OCI-LY7 (cell line): ENCODE results near the gene SLCO4C1.
"Not testable (repeated sequence)": the region's sequence is repeated elsewhere in the genome, so short reads cannot be mapped to it uniquely, and the experiment has no call there.

ENCODE experiments used
- EZH2phosphoT487 ChIP-seq: fragments of 200-600 bp; sonication (generic); IDR thresholded peaks from 2 replicates; pipeline ENCODE4 v1.6.1; 2018; ENCODE audit warnings: low read depth, borderline replicate concordance, mild to moderate bottlenecking, mixed run types, antibody characterized with exemption, low read length, moderate library complexity, mixed read lengths
- TF ChIP-seq, protein P1 (sequence below): fragments of 200-600 bp; sonication (generic); conservative IDR thresholded peaks from 2 replicates; pipeline ENCODE4 v1.5.1; 2014; ENCODE audit warnings: mild to moderate bottlenecking, antibody characterized with exemption, low read length, moderate library complexity, mixed read lengths

DNA sequence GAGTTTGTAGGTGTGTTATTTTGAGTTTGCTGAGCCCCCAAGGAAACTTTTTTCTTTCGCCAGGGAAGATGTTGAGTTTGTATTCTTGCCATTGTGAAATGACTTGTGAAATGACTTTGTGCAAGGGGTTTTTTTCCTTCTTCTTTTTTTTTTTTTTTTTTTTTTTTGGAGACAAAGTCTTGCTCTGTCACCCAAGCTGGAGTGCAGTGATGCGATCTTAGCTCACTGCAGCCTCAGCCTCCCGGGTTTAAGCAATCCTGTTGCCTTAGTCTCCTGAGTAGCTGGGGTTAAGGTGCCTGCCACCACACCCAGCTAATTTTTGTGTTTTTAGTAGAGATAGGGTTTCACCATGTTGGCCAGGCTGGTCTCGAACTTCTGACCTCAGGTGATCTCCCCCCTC, 22.7 kb upstream of the SLCO4C1 start:
- TF ChIP-seq, protein P1, sequence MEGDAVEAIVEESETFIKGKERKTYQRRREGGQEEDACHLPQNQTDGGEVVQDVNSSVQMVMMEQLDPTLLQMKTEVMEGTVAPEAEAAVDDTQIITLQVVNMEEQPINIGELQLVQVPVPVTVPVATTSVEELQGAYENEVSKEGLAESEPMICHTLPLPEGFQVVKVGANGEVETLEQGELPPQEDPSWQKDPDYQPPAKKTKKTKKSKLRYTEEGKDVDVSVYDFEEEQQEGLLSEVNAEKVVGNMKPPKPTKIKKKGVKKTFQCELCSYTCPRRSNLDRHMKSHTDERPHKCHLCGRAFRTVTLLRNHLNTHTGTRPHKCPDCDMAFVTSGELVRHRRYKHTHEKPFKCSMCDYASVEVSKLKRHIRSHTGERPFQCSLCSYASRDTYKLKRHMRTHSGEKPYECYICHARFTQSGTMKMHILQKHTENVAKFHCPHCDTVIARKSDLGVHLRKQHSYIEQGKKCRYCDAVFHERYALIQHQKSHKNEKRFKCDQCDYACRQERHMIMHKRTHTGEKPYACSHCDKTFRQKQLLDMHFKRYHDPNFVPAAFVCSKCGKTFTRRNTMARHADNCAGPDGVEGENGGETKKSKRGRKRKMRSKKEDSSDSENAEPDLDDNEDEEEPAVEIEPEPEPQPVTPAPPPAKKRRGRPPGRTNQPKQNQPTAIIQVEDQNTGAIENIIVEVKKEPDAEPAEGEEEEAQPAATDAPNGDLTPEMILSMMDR: not testable (repeated sequence)
- TF ChIP-seq EZH2phosphoT487: not testable (repeated sequence)
